ENCODE measurements around the gene PCDHA8.

- TF ChIP-seq CTCF (IDR thresholded peaks at IDR 0.05) (no peak), POLR2AphosphoS5 (IDR thresholded peaks at IDR 0.05) (no peak), POLR2A (IDR thresholded peaks at IDR 0.05) (no peak)
Measured at GRCh38 chr5:140857987-140858240, 16.9 kb downstream of the PCDHA8 start.

All from upper lobe of left lung (tissue), 4 donors.